Heart right ventricle (tissue), 16 donors: ENCODE measurements around the gene DIPK1A. TPM values are rescaled to one million over a fixed set of nuclear protein-coding genes. Genes with fewer than 3 reads are reported as not detected.

Experiments used
- ATAC-seq, 8 donors: fragments of 200-7000 bp; cut with Tn5 transposase; one replicate each; pipeline ENCODE4 v1.9.1; 2020; ENCODE audit warnings: mild to moderate bottlenecking in 8 of 8, moderate library complexity in 8 of 8, moderate number of reproducible peaks in 1 of 8
- DNase-seq, 2 donors: peaks; one replicate each; pipeline ENCODE4 v3.0.0-alpha.2; 2020
- H3K27ac ChIP-seq, 10 donors: fragments of 200-600 bp; sonication (generic) in 2 of 10; one replicate each; pipeline versions ENCODE4 v1.5.0 to v1.8.0; 2020 to 2022; ENCODE audit warnings: mild to moderate bottlenecking in 3 of 10
- H3K27me3 ChIP-seq, 7 donors: fragments of 200-600 bp; one replicate each; pipeline ENCODE4 v1.8.0; 2021 to 2022; ENCODE audit warnings: mild to moderate bottlenecking in 2 of 7
- H3K36me3 ChIP-seq, 9 donors: fragments of 200-600 bp; sonication (generic) in 1 of 9; one replicate each; pipeline versions ENCODE4 v1.5.0 to v1.8.0; 2020 to 2022; ENCODE audit warnings: mild to moderate bottlenecking in 2 of 9
- H3K4me1 ChIP-seq, 9 donors: fragments of 200-600 bp; sonication (generic) in 1 of 9; one replicate each; pipeline versions ENCODE4 v1.5.0 to v1.8.0; 2020 to 2022; ENCODE audit warnings: mild to moderate bottlenecking in 4 of 9
- H3K4me3 ChIP-seq, 10 donors: fragments of 200-600 bp; sonication (generic) in 2 of 10; one replicate each; pipeline versions ENCODE4 v1.5.0 to v1.8.0; 2020 to 2022; ENCODE audit warnings: mild to moderate bottlenecking in 7 of 10, moderate library complexity in 2 of 10
- H3K9me3 ChIP-seq, 11 donors: fragments of 200-600 bp in 10 of 11; sonication (generic) in 2 of 11; one replicate each; pipeline versions ENCODE4 v1.5.0 to v1.8.0; 2013 to 2022; ENCODE audit warnings: mild to moderate bottlenecking in 2 of 11, control low read depth in 1 of 11, moderate library complexity in 1 of 11
- CTCF ChIP-seq, 9 donors: fragments of 200-600 bp; sonication (generic) in 2 of 9; IDR thresholded peaks; one replicate each; pipeline versions ENCODE4 v1.5.0 to v1.8.0; 2021 to 2022; ENCODE audit warnings: antibody characterized with exemption in 9 of 9, mild to moderate bottlenecking in 5 of 9, moderate library complexity in 1 of 9
- WGBS, 2 donors: extraction: QIAGEN DNeasy Blood & Tissue Kit; methylation state at CpG; one replicate each; pipeline ENCODE4 v1.1.7; 2013; ENCODE audit warnings: inconsistent platforms in 1 of 2; 5-methylcytosine and 5-hydroxymethylcytosine counted together
- intact Hi-C, 10 donors: fragments of 100-400 bp; cut with DNase I; formaldehyde crosslinking; loops; one replicate each; pipeline versions ENCODE4 v1.11.1 to v1.14.2; 2022
- polyA plus RNA-seq, 2 donors: library from polyadenylated mRNA; stranded (reverse); fragments of 200-250 nt; gene quantifications; one replicate each; pipeline ENCODE4 v1.2.3, GENCODE V29; 2013
- total RNA-seq, 10 donors: library from RNA; stranded (reverse); fragmentation: NEBNext Ultra II Directional in 3 of 10; extraction: Animal tissue kit (Norgen Biotek cat#: 25700) in 3 of 10; gene quantifications; one replicate each; pipeline versions ENCODE4 v1.2.1 to v1.2.4, GENCODE V29; 2021 to 2023
- donor health status: Arrhythmogenic right ventricular cardiomyopathy.
- donor health status: ischemic (EF 13 %, LVEDD 7.1; RV severe dilation, severe dysfunction).
- donor health status: healthy with polysubstance abuse.
- donor health status: DM: no; HTN: yes; CAD: no.
- donor health status: DM: no; HTN: no; CAD: no.
- donor health status: ischemic (EF 25% LVEDD 6.9; RV normal size, moderate dysfunction).
- donor health status: ischemic (EF 25% LVEDD 5.7; RV mildly dilated, moderate dysfunction).
- donor health status: healthy.
- donor health status: DM: yes; HTN: yes; CAD: no.
- donor health status: Ischemic cardiomyopathy.
- donor health status: ischemic (EF 35%, LVEDD 5.7; RV mildly dilated, moderate dysfunction).
- donor health status: nonischemic (EF 11% LVEDD 7.7; RV severe dilation, severe dysfunction).
- donor health status: DM: yes; HTN: yes; CAD: no.
- donor health status: PGD.
- donor health status: ischemic (EF 29% LVEDD 5.4; RV normal size, mild dysfunction).
- donor health status: nonischemic (EF 23%, LVEDD 6.1; RV moderate dilation, normal function).

DIPK1A gene
- total and polyA plus RNA-seq, 12 donors, result 3.4 to 8.5 (median 6.3) TPM

- Histone ChIP-seq H3K4me1 (no peaks in the 10 kb centered on the region), H3K36me3 (no peaks in the 10 kb centered on the region), H3K27me3 (no peaks in the 10 kb centered on the region), H3K27ac (no peak overlapping the region), H3K4me3 (no peak overlapping the region), H3K9me3 (no peaks in the 10 kb centered on the region)
- intact Hi-C loops, result no loop called here
- TF ChIP-seq CTCF (IDR thresholded peaks at IDR 0.05), result no peak
- ATAC-seq (no peak), DNase-seq (no peak)
Observed at GRCh38 chr1:92916899-92917298, 44.4 kb downstream of the DIPK1A start.

- intact Hi-C loops, result no loop called here
- Histone ChIP-seq H3K27ac (no peak overlapping the region), H3K27me3 (no peaks in the 10 kb centered on the region), H3K4me3 (no peak overlapping the region), H3K4me1 (no peaks in the 10 kb centered on the region), H3K9me3 (no peaks in the 10 kb centered on the region), H3K36me3 (no peaks in the 10 kb centered on the region)
- ATAC-seq (no peak), DNase-seq (no peak)
- WGBS, 2 donors, result 53 to 99% methylated on average over 1 of the region's 1 CpG
- TF ChIP-seq CTCF (IDR thresholded peaks at IDR 0.05), result no peak
Observed at GRCh38 chr1:92915547-92915946, 45.7 kb downstream of the DIPK1A start.

GRCh38 chr1:92913093-92913819 is 48.0 kb downstream of the DIPK1A start:
- DNase-seq (no peak), ATAC-seq (no peak)
- intact Hi-C loops, result no loop called here
- Histone ChIP-seq H3K4me3 (no peak overlapping the region), H3K27me3 (no peaks in the 10 kb centered on the region), H3K36me3 (no peaks in the 10 kb centered on the region), H3K27ac (no peak overlapping the region), H3K4me1 (peaks cover 0 to 4% (median 0%) of the 10 kb centered on the region in 9 donors), H3K9me3 (no peaks in the 10 kb centered on the region)
- WGBS, 2 donors, result 88 to 91% methylated on average over 3 of the region's 3 CpGs
- peak in 1 of 9 donors; percentile 10 for TF ChIP-seq CTCF (IDR thresholded peaks at IDR 0.05)

- peaks cover 0 to 8% (median 0%) of the 10 kb centered on the region in 11 donors for H3K9me3 ChIP-seq
- intact Hi-C loops, result loop anchor here in 1 of 10 donors (1.0 kb wide), 1 partner anchor 24 kb away; no protein-coding TSS in a partner anchor
- no peak overlapping the region for H3K4me3 ChIP-seq
- no peaks in the 10 kb centered on the region for H3K36me3 ChIP-seq
- ATAC-seq, result no peak
- WGBS, 2 donors, result 75 to 80% methylated on average over 4 of the region's 4 CpGs
- H3K27ac ChIP-seq, result no peak overlapping the region
- H3K4me1 ChIP-seq, result peaks cover 0 to 10% (median 0%) of the 10 kb centered on the region in 9 donors
- DNase-seq, result no peak
- no peak for TF ChIP-seq CTCF (IDR thresholded peaks at IDR 0.05)
- no peaks in the 10 kb centered on the region for H3K27me3 ChIP-seq
Observed at GRCh38 chr1:92910081-92910480, 51.2 kb downstream of the DIPK1A start.
